Muscle layer of colon (tissue), 2 donors: Measurements from ENCODE around the gene ZNF786.

Experiments used
- H3K27ac ChIP-seq: one replicate; pipeline ENCODE4 v1.7.0; 2013; ENCODE audit warnings: low read depth, mild to moderate bottlenecking, low read length, moderate library complexity
- H3K27me3 ChIP-seq, 2 donors: one replicate each; pipeline ENCODE4 v1.7.0; 2013; ENCODE audit warnings: low read length in 2 of 2, mild to moderate bottlenecking in 2 of 2; ENCODE audit not compliant: insufficient read depth in 2 of 2, control insufficient read depth in 1 of 2
- H3K36me3 ChIP-seq: one replicate; pipeline ENCODE4 v1.7.0; 2013; ENCODE audit warnings: mild to moderate bottlenecking, low read length; ENCODE audit not compliant: insufficient read depth
- H3K4me1 ChIP-seq: one replicate; pipeline ENCODE4 v1.7.0; 2013; ENCODE audit warnings: mild to moderate bottlenecking, low read length; ENCODE audit not compliant: insufficient read depth
- H3K4me3 ChIP-seq, 2 donors: one replicate each; pipeline ENCODE4 v1.7.0; 2013; ENCODE audit warnings: low read length in 2 of 2, low read depth in 1 of 2, mild to moderate bottlenecking in 1 of 2, moderate library complexity in 1 of 2
- H3K9ac ChIP-seq: one replicate; pipeline ENCODE4 v1.7.0; 2013; ENCODE audit warnings: low read length
- H3K9me3 ChIP-seq: one replicate; pipeline ENCODE4 v1.7.0; 2013; ENCODE audit warnings: mild to moderate bottlenecking, low read length
- donor health status: abdominal sarcoma.
- donor health status: Adenocarcinoma of cecum.

ZNF786 gene

GRCh38 chr7:149027611-149028345 lies 62.7 kb downstream of the ZNF786 start:
- Histone ChIP-seq H3K9me3 (no peaks in the 10 kb centered on the region), H3K36me3 (no peaks in the 10 kb centered on the region), H3K27me3 (no peaks in the 10 kb centered on the region), H3K4me1 (peaks cover 13% of the 10 kb centered on the region), H3K4me3 (peak overlapping the region; percentile 75 to 92), H3K9ac (peak overlapping the region; percentile 67), H3K27ac (peak overlapping the region; percentile 98)

GRCh38 chr7:149027055-149027454 lies 63.5 kb downstream of the ZNF786 start:
- Histone ChIP-seq H3K4me1 (peaks cover 13% of the 10 kb centered on the region), H3K27ac (peak overlapping the region; percentile 98)

GRCh38 chr7:149023662-149024061 lies 66.9 kb downstream of the ZNF786 start:
- Histone ChIP-seq H3K9me3 (no peaks in the 10 kb centered on the region), H3K27me3 (no peaks in the 10 kb centered on the region), H3K4me3 (no peak overlapping the region), H3K27ac (no peak overlapping the region), H3K36me3 (peaks cover 9% of the 10 kb centered on the region), H3K4me1 (peaks cover 13% of the 10 kb centered on the region), H3K9ac (no peak overlapping the region)

More at GRCh38 chr7:149027055-149027454, 63.5 kb downstream of the ZNF786 start:
- Histone ChIP-seq H3K4me3 (peak overlapping the region in 1 of 2 donors; percentile 75), H3K9me3 (no peaks in the 10 kb centered on the region), H3K9ac (peak overlapping the region; percentile 67), H3K27me3 (no peaks in the 10 kb centered on the region), H3K36me3 (no peaks in the 10 kb centered on the region)

- Histone ChIP-seq H3K9ac (no peak overlapping the region), H3K36me3 (peaks cover 9% of the 10 kb centered on the region), H3K9me3 (no peaks in the 10 kb centered on the region), H3K27me3 (no peaks in the 10 kb centered on the region), H3K4me3 (no peak overlapping the region), H3K27ac (no peak overlapping the region), H3K4me1 (peaks cover 13% of the 10 kb centered on the region)
Measured at GRCh38 chr7:149022756-149023360, 67.7 kb downstream of the ZNF786 start.

GRCh38 chr7:149021725-149022062 lies 68.8 kb downstream of the ZNF786 start:
- Histone ChIP-seq H3K27ac (no peak overlapping the region), H3K4me3 (no peak overlapping the region), H3K9me3 (no peaks in the 10 kb centered on the region), H3K9ac (no peak overlapping the region), H3K4me1 (peaks cover 4% of the 10 kb centered on the region), H3K27me3 (no peaks in the 10 kb centered on the region), H3K36me3 (peaks cover 12% of the 10 kb centered on the region)

DNA sequence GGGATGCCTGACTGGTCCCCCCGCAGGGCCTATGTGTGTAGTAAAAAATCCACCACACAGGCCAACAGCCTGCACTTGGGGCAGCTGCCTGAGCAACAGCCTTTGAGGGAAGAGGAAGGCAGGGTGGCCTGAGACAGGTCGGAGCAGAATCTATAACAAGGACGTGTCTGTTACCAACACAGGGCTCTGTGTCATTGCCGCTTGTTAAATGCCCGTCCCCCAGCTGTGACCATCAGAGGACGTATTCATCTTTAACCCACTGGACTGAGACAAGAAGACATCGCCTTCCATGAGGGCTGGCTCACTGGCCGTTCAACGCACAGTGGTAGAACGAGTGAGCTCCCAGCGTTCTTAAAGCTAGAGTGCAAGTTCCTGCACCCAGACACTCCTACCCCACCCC lies 70.0 kb downstream of the ZNF786 start:
- Histone ChIP-seq H3K9ac (no peak overlapping the region), H3K9me3 (no peaks in the 10 kb centered on the region), H3K27me3 (no peaks in the 10 kb centered on the region), H3K27ac (no peak overlapping the region), H3K36me3 (peaks cover 20% of the 10 kb centered on the region), H3K4me1 (no peaks in the 10 kb centered on the region), H3K4me3 (no peak overlapping the region)
